BE2C (cell line): Measurements from ENCODE around the gene TGM3.

Source experiments
- DNase-seq: peaks from one replicate; pipeline ENCODE4 v3.0.0-alpha.2; 2020
- H3K27me3 ChIP-seq: fragments of 250-450 bp; sonication (Bioruptor Pico); 2 replicates; pipeline ENCODE4 v1.5.1; 2020; ENCODE audit warnings: mild to moderate bottlenecking
- H3K36me3 ChIP-seq: fragments of 250-450 bp; sonication (Bioruptor Pico); 2 replicates; pipeline ENCODE4 v1.5.1; 2020; ENCODE audit warnings: mild to moderate bottlenecking
- H3K4me1 ChIP-seq: fragments of 250-450 bp; sonication (Bioruptor Pico); 2 replicates; pipeline ENCODE4 v1.5.1; 2020
- H3K4me3 ChIP-seq: 2 replicates; pipeline ENCODE4 v1.5.1; 2011; ENCODE audit warnings: low read depth, low read length
- H3K9me3 ChIP-seq: fragments of 250-450 bp; sonication (Bioruptor Pico); 2 replicates; pipeline ENCODE4 v1.5.1; 2020
- TF ChIP-seq, protein P1 (sequence below): IDR thresholded peaks from 2 replicates; pipeline ENCODE4 v1.5.1; 2012; ENCODE audit warnings: mild to moderate bottlenecking, low read depth, low read length

The TGM3 gene

DNA sequence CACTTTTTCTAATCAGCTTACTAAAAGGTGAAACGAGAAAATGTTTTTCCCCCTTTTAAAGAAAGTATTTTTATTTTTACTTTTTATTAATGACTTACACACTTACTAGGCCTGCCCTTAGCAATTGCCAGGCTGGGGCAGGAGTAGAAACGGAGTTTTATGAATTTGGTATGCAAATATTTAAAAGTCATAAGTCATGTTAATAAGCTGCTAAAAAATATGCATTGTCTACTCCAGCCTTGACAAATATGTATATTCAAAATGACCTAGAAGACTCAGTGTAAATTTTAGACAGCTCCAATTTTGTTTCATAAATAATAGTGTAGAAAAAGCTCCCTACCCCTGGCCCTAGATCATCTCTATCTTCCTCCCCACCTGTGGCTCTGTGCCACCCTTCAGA lies 67.4 kb downstream of the TGM3 start:
- H3K9me3 ChIP-seq = no peaks in the 10 kb centered on the region
- no peak overlapping the region for H3K4me3 ChIP-seq
- H3K4me1 ChIP-seq = no peaks in the 10 kb centered on the region
- no peak for DNase-seq
- TF ChIP-seq, protein P1, sequence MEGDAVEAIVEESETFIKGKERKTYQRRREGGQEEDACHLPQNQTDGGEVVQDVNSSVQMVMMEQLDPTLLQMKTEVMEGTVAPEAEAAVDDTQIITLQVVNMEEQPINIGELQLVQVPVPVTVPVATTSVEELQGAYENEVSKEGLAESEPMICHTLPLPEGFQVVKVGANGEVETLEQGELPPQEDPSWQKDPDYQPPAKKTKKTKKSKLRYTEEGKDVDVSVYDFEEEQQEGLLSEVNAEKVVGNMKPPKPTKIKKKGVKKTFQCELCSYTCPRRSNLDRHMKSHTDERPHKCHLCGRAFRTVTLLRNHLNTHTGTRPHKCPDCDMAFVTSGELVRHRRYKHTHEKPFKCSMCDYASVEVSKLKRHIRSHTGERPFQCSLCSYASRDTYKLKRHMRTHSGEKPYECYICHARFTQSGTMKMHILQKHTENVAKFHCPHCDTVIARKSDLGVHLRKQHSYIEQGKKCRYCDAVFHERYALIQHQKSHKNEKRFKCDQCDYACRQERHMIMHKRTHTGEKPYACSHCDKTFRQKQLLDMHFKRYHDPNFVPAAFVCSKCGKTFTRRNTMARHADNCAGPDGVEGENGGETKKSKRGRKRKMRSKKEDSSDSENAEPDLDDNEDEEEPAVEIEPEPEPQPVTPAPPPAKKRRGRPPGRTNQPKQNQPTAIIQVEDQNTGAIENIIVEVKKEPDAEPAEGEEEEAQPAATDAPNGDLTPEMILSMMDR = no peak
- no peaks in the 10 kb centered on the region for H3K36me3 ChIP-seq
- no peaks in the 10 kb centered on the region for H3K27me3 ChIP-seq

DNA sequence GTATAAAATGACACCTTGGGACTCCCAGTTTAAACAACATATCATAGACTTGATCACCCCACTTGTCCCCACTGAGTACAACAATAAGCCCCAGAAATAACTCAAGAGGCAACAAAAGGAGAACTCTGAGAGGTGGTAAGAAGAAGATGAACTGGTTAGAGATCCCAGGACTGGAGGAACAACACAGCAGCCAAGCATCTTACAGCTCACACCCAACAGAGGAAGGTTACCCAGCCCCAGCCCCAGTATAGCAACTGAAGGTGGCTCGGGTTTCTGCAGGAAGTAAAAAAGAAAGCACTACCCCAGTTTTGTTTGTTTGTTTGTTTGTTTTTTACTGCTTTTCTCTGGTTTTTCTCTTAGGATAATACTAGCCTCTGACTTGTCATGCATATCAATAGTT lies 67.8 kb downstream of the TGM3 start:
- TF ChIP-seq, protein P1 = no peak
- no peaks in the 10 kb centered on the region for H3K4me1 ChIP-seq
- no peaks in the 10 kb centered on the region for H3K9me3 ChIP-seq
- DNase-seq = no peak
- no peaks in the 10 kb centered on the region for H3K27me3 ChIP-seq
- H3K36me3 ChIP-seq = no peaks in the 10 kb centered on the region
- no peak overlapping the region for H3K4me3 ChIP-seq

DNA sequence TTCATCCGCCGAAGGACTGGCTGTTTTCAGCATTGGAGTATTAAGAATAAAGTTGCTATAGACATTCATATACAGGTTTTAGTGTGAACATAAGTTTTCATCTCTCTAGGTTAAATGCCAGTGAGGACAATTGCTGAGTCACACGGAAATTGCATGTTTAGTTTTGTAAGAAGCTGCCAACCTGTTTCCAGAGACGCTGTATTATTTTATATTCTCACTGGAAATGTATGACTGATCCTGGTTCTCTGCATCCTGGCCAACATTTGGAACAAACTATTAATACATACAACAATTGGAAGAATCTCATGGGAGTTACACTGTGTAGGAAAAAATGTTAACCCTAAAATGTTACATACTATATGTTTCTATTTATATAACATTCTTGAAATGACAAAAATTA lies 68.2 kb downstream of the TGM3 start:
- TF ChIP-seq, protein P1 = no peak
- H3K4me3 ChIP-seq = no peak overlapping the region
- H3K4me1 ChIP-seq = no peaks in the 10 kb centered on the region
- no peaks in the 10 kb centered on the region for H3K9me3 ChIP-seq
- H3K36me3 ChIP-seq = no peaks in the 10 kb centered on the region
- H3K27me3 ChIP-seq = no peaks in the 10 kb centered on the region
- no peak for DNase-seq

DNA sequence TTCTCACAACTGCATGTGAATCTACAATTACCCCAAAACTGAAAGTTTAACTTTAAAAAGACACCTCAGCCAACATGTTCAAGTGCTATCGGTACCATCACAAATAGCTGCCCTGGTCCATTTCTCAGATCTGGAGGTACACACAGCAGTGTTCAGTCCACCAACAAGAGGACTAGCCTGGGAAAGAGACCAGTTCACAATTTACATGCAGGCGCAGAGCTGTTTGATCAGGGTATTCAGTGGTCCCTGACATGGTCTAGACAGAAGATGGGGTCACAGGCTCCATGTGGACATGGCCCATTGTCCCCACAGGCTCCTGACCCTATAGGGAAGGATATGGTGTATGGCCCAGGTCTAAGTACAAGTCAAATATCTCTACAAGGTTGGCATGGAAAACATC lies 69.3 kb downstream of the TGM3 start:
- Histone ChIP-seq H3K4me3 (no peak overlapping the region), H3K9me3 (no peaks in the 10 kb centered on the region), H3K27me3 (no peaks in the 10 kb centered on the region), H3K36me3 (no peaks in the 10 kb centered on the region), H3K4me1 (no peaks in the 10 kb centered on the region)
- TF ChIP-seq, protein P1 = no peak
- DNase-seq = no peak

DNA sequence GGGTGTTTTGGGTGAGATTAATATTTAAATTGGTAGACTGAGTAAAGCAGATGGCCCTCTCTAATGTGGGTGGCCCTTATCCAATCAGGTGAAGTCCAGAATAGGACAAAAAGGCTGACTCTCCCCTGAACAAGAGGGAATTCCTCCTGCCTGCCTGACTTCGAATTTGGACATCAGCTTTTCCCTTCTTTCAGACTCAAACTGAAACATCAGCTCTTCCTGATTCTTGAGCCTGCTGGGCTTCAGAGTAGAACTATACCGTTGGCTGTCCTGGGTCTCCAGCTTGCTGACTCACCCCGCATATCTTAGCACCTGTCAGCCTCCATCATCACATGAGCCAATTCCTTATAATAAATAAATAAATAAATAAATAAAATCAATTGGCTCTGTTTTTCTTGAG lies 69.9 kb downstream of the TGM3 start:
- H3K9me3 ChIP-seq = no peaks in the 10 kb centered on the region
- H3K4me1 ChIP-seq = no peaks in the 10 kb centered on the region
- no peaks in the 10 kb centered on the region for H3K36me3 ChIP-seq
- no peaks in the 10 kb centered on the region for H3K27me3 ChIP-seq
- DNase-seq = no peak
- H3K4me3 ChIP-seq = no peak overlapping the region
- TF ChIP-seq, protein P1 = no peak

DNA sequence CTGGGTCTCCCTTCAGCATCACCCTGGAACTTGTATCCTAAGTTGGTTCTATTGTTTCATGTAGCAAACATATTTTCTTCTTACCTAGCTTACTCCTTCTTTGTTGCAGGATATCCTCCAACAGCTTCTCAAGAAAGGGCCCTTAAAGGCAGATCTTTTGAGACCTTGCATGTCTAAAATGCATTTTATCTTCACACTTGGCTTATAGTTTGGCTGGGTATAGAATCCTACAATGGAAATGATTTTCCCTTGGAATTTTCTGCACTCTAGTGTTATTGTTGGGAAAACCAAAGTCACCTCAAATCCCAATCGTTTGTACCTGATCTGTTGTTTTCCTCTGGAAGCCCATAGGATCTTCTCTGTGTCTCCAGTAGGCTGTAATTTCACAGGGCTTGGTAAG lies 72.8 kb downstream of the TGM3 start:
- Histone ChIP-seq H3K9me3 (no peaks in the 10 kb centered on the region), H3K27me3 (no peaks in the 10 kb centered on the region), H3K36me3 (no peaks in the 10 kb centered on the region), H3K4me3 (no peak overlapping the region), H3K4me1 (no peaks in the 10 kb centered on the region)
- TF ChIP-seq, protein P1 = no peak
- DNase-seq = no peak
